Activated effector memory CD4-positive, alpha-beta T cell treated with anti-CD3 and anti-CD28 coated beads, Interleukin-2, amount 50 U/mL, for 16 hours (primary cell): ENCODE data around the gene OR52E5.

Source experiments
- DNase-seq: peaks from one replicate; pipeline ENCODE4 v3.0.0-alpha.2; 2020

Gene OR52E5

DNA sequence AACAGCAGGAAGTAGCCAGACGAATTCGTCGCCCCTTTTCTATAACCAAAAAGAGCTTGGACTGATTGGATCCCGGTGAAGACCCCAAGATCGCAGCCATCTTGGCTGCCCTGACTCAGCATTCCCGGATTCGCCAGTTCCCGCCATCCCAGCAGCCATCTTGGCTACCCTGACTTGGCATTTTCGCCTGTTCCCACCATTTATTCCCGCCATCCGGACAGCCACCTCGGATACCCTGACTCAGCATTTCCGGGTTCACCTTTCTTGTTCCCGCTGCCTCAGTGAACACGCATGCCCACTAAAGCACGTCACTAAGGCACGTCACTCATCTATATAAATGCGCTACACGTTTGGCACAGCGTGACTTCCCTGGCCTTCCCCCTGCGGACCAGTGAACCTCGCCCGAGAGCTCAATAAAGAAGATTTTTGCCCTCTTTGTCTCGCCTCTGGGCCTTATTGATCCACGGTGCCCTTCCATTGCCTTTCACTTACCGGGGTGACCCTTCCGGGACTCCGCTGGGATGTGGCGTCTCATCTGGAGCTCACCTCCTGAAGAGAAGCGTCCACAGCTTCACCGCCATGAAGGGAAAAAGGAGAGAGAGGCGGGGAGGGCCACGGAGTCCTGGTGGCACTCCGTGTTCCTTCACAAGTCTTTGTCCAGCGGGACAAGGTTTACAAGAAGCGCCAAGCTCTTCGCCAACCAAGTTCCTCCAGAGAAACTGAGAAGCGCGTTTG is 45.0 kb downstream of the OR52E5 start:
- peak; percentile 42 for DNase-seq

DNA sequence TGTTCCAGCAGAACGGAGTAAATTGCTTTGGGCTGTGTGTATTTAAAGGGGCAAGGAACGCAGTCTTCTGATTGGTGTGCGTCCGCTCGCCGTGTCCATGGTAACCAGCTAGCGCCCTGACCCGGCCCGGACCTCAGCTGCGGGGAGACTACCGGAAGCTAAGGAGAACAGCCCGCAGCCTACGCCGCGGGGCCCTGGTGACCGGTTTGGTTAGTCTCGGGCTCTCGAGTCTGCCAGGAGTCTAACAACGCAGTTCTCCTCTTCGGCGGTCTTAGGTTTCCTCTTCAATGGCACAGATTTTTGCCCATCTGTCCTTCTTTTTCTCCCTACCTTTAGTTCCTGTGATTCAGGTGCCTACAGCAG is 45.6 kb downstream of the OR52E5 start:
- DNase-seq, result no peak

DNA sequence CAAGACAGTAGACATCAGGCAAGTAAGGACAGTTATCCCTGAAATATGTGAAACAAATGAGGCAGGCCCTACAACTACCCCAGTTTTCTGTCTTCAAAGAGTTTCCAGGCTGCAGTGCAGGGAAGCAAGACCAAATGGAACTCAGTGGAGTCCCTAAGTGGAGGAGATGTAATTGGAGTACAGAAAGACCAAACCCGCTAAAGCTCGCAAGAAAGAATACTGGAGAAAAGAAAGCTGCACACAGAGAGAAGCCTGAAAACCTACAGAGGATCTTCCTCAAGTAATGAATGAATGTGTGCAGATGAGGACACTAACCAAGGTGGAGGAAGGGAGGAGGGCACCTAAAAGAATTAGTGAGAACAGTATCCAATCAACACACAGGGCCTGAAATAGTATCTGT is 47.7 kb downstream of the OR52E5 start:
- no peak for DNase-seq

DNA sequence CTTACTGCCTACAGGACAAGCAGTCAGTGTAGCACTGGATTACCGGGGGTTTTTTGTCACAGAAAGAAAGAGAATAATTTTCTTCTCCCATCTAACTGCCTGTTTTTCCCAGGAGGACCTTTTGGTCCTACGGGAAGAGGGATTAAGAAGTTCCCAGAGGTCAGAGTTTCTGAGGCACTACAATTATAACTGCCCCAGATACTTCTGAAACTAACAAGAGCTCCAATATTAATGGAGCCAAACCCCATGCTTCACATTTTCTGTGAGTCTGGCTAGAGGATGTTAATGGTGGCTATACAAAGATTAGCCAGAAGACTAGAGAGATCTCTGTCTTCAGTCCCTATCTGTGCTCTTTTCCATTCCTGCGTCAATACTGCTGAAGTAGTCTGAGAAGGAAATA is 48.9 kb downstream of the OR52E5 start, which contains the start of gene OR56A3:
Gene OR56A3, plus strand, starts transcription at position 301 of the 400 bp plus-strand sequence. CDS start 5,096 bp downstream, outside the sequence.
- DNase-seq, result no peak
